GM21576 (cell line): ENCODE results near the gene DNAAF8.
"Not testable (repeated sequence)": the region's sequence is repeated elsewhere in the genome, so short reads cannot be mapped to it uniquely, and the experiment has no call there.

Experiments used
- ATAC-seq: cut with Tn5 transposase; IDR thresholded peaks from one replicate; pipeline ENCODE4 v1.9.1; 2021; ENCODE audit warnings: mild to moderate bottlenecking, moderate library complexity; ENCODE audit not compliant: unreplicated experiment

DNAAF8 gene

GRCh38 chr16:4776141-4776705 is 41.9 kb downstream of the DNAAF8 start:
- ATAC-seq, result no peak

GRCh38 chr16:4777339-4778049 is 43.2 kb downstream of the DNAAF8 start:
- no peak for ATAC-seq

GRCh38 chr16:4778050-4778392 is 43.7 kb downstream of the DNAAF8 start:
- no peak for ATAC-seq

GRCh38 chr16:4780235-4780634 is 45.9 kb downstream of the DNAAF8 start:
- ATAC-seq, result no peak

- no peak for ATAC-seq
Measured at GRCh38 chr16:4783251-4783950, 49.1 kb downstream of the DNAAF8 start.

GRCh38 chr16:4783951-4784336 is 49.6 kb downstream of the DNAAF8 start:
- no peak for ATAC-seq

GRCh38 chr16:4784444-4784987 is 50.2 kb downstream of the DNAAF8 start:
- not testable (repeated sequence) for ATAC-seq

GRCh38 chr16:4785758-4786433 is 51.6 kb downstream of the DNAAF8 start:
- ATAC-seq, result no peak

- no peak for ATAC-seq
Measured at GRCh38 chr16:4787068-4787467, 52.7 kb downstream of the DNAAF8 start.

GRCh38 chr16:4787627-4788482 is 53.5 kb downstream of the DNAAF8 start, which contains the start of gene SEPTIN12:
TSS of gene SEPTIN12 (minus strand) at chr16:4788345. CDS start at chr16:4787645, 700 bp downstream.
- ATAC-seq, result no peak

GRCh38 chr16:4788489-4788889 is 54.2 kb downstream of the DNAAF8 start:
- no peak for ATAC-seq

- ATAC-seq, result no peak
Measured at GRCh38 chr16:4788910-4789309, 54.6 kb downstream of the DNAAF8 start.

- ATAC-seq, result no peak
Measured at GRCh38 chr16:4790261-4790660, 55.9 kb downstream of the DNAAF8 start.

- ATAC-seq, result no peak
Measured at GRCh38 chr16:4790871-4791270, 56.5 kb downstream of the DNAAF8 start.

- ATAC-seq, result no peak
Measured at GRCh38 chr16:4792951-4793513, 58.7 kb downstream of the DNAAF8 start.

GRCh38 chr16:4795181-4795827 is 61.0 kb downstream of the DNAAF8 start, which contains the start of gene SMIM22:
TSS of gene SMIM22 (plus strand) at chr16:4795369. CDS start at chr16:4795735, 366 bp downstream.
- ATAC-seq, result no peak

GRCh38 chr16:4795828-4796572 is 61.7 kb downstream of the DNAAF8 start:
- ATAC-seq, result no peak

GRCh38 chr16:4796982-4797804 is 62.9 kb downstream of the DNAAF8 start:
- ATAC-seq, result no peak
